ENCODE results near the gene RNF157.
"Not testable (repeated sequence)": the region's sequence is repeated elsewhere in the genome, so short reads cannot be mapped to it uniquely, and the experiment has no call there.

The RNF157 gene

GRCh38 chr17:76270770-76271668, 30.7 kb upstream of the RNF157 start:
- DNase-seq (ENCODE audit: low spot score), result no peak

GRCh38 chr17:76270127-76270592, 29.9 kb upstream of the RNF157 start:
- DNase-seq (ENCODE audit: low spot score), result no peak

GRCh38 chr17:76268991-76269981, 29.0 kb upstream of the RNF157 start:
- no peak for DNase-seq (ENCODE audit: low spot score)

- peak; percentile 62 for DNase-seq (ENCODE audit: low spot score)
These were observed 27.9 kb upstream of the RNF157 start for GRCh38 chr17:76268015-76268749.

- DNase-seq (ENCODE audit: low spot score), result not testable (repeated sequence)
These were observed 27.3 kb upstream of the RNF157 start for GRCh38 chr17:76267581-76268001.

- no peak for DNase-seq (ENCODE audit: low spot score)
These were observed 26.8 kb upstream of the RNF157 start for GRCh38 chr17:76267051-76267576.

GRCh38 chr17:76266244-76266938, 26.1 kb upstream of the RNF157 start:
- no peak for DNase-seq (ENCODE audit: low spot score)

GRCh38 chr17:76265624-76266243, 25.4 kb upstream of the RNF157 start:
- peak; percentile 68 for DNase-seq (ENCODE audit: low spot score)

GRCh38 chr17:76264755-76265623, 24.7 kb upstream of the RNF157 start, which contains the start of gene UBALD2:
TSS of gene UBALD2 (plus strand) at chr17:76265348. CDS start at chr17:76265506, 158 bp downstream.
- DNase-seq (ENCODE audit: low spot score), result peak; percentile 100

GRCh38 chr17:76264425-76264754, 24.1 kb upstream of the RNF157 start:
- no peak for DNase-seq (ENCODE audit: low spot score)

GRCh38 chr17:76263896-76264295, 23.6 kb upstream of the RNF157 start:
- no peak for DNase-seq (ENCODE audit: low spot score)

GRCh38 chr17:76262732-76263344, 22.5 kb upstream of the RNF157 start:
- no peak for DNase-seq (ENCODE audit: low spot score)

GRCh38 chr17:76261421-76262215, 21.3 kb upstream of the RNF157 start:
- no peak for DNase-seq (ENCODE audit: low spot score)

- DNase-seq (ENCODE audit: low spot score), result no peak
These were observed 20.4 kb upstream of the RNF157 start for GRCh38 chr17:76260669-76261068.

- DNase-seq (ENCODE audit: low spot score), result no peak
These were observed 19.9 kb upstream of the RNF157 start for GRCh38 chr17:76260220-76260619.

GRCh38 chr17:76256430-76257050, 16.2 kb upstream of the RNF157 start:
- DNase-seq (ENCODE audit: low spot score), result peak; percentile 45

- DNase-seq (ENCODE audit: low spot score), result no peak
These were observed 15.6 kb upstream of the RNF157 start for GRCh38 chr17:76255801-76256429.
